Kidney (tissue), 14 donors: Measurements from ENCODE around the gene GUCY2F. TPM values are rescaled to one million over a fixed set of nuclear protein-coding genes. Genes with fewer than 3 reads are reported as not detected.

Experiments
- DNase-seq, 5 donors: peaks; one replicate each; pipeline ENCODE4 v3.0.0-alpha.2; 2013 to 2020
- FAIRE-seq: peaks from 2 replicates; lab custom pipeline; 2012; peaks lifted over from hg19 to GRCh38; lab: Jason Lieb, UNC
- H3K27ac ChIP-seq, 2 donors: one replicate each; pipeline ENCODE4 v1.7.0; 2013; ENCODE audit warnings: low read depth in 2 of 2, low read length in 2 of 2, inconsistent platforms in 1 of 2
- H3K27me3 ChIP-seq: one replicate; pipeline ENCODE4 v1.7.1; 2013; ENCODE audit warnings: low read length, inconsistent platforms; ENCODE audit not compliant: control insufficient read depth, insufficient read depth
- H3K36me3 ChIP-seq, 3 donors: one replicate each; pipeline versions ENCODE4 v1.7.0 to v1.7.1; 2013; ENCODE audit warnings: low read length in 3 of 3, control low read depth in 1 of 3, inconsistent platforms in 1 of 3; ENCODE audit not compliant: insufficient read depth in 3 of 3, control insufficient read depth in 2 of 3
- H3K4me1 ChIP-seq, 3 donors: one replicate each; pipeline versions ENCODE4 v1.7.0 to v1.7.1; 2013; ENCODE audit warnings: low read length in 3 of 3, inconsistent platforms in 1 of 3, low read depth in 1 of 3; ENCODE audit not compliant: control insufficient read depth in 2 of 3, insufficient read depth in 2 of 3
- H3K4me3 ChIP-seq, 3 donors: one replicate each; pipeline versions ENCODE4 v1.7.0 to v1.8.1; 2013; ENCODE audit warnings: low read length in 3 of 3, control low read depth in 1 of 3, inconsistent platforms in 1 of 3
- H3K9ac ChIP-seq, 3 donors: one replicate each; pipeline versions ENCODE4 v1.7.0 to v1.7.1; 2013; ENCODE audit warnings: low read length in 3 of 3, control low read depth in 1 of 3, inconsistent platforms in 1 of 3
- H3K9me3 ChIP-seq, 3 donors: one replicate each; pipeline versions ENCODE4 v1.7.0 to v1.7.1; 2013; ENCODE audit warnings: low read length in 3 of 3, control low read depth in 1 of 3, inconsistent platforms in 1 of 3; ENCODE audit not compliant: control insufficient read depth in 2 of 3, insufficient read depth in 1 of 3
- intact Hi-C: fragments of 100-400 bp; cut with DNase I; formaldehyde crosslinking; loops from one replicate; pipeline ENCODE4 v1.11.1; 2022
- polyA plus RNA-seq: library from polyadenylated mRNA; stranded (reverse); fragments of 350-450 nt; fragmentation: Illumina TruSeq; extraction: RNeasy Lipid Tissue Mini Kit (QIAGEN cat#74804); gene quantifications from one replicate; pipeline ENCODE4 v1.2.3, GENCODE V29; 2014; ENCODE audit warnings: low read depth, low replicate concordance; ENCODE audit not compliant: insufficient read depth
- total RNA-seq: library from RNA; stranded (reverse); fragmentation: NEBNext Ultra II Directional; extraction: Animal tissue kit (Norgen Biotek cat#: 25700); gene quantifications from one replicate; pipeline ENCODE4 v1.2.1, GENCODE V29; 2021
- TF ChIP-seq, protein P1 (sequence below): IDR thresholded peaks from 3 replicates; pipeline ENCODE4 v1.5.1; 2012; ENCODE audit warnings: mild to moderate bottlenecking, moderate library complexity, borderline replicate concordance; ENCODE audit not compliant: insufficient read depth; ENCODE audit errors: extremely low read depth
- donor health status: control.
- donor health status: control.
- donor health status: control.
- donor health status: control.
- donor health status: control.
- donor health status: DM: yes; HTN: yes; CAD: no.
- donor health status: Normal renal cell carcinoma (clear cell type).

The GUCY2F gene
- total and polyA plus RNA-seq, 2 donors from 2014 or later = not detected

DNA sequence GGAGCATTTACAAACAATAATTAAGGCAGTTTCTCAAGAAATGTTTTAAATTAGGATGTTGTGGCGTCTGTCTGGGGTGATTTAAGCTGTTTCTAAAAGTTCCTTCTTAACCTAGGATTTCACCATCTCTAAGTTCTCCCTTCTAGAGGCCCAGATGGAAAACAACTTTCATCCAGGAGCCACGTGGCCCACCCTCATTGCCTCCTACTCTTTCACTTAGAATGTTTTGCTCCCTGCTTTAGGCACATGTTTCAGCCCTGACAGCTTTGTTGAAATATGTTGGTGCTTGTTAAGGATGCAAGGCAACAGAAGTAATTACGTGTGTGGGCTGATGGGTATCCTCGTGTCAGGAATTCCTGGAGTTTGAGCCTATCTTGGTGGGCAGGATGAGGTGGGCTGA is 131.3 kb downstream of the GUCY2F start:
- Histone ChIP-seq H3K4me1 (no peaks in the 10 kb centered on the region), H3K27ac (no peak overlapping the region), H3K9me3 (no peaks in the 10 kb centered on the region), H3K27me3 (peaks cover 2% of the 10 kb centered on the region), H3K9ac (no peak overlapping the region), H3K36me3 (no peaks in the 10 kb centered on the region), H3K4me3 (no peak overlapping the region)
- DNase-seq = peak in 1 of 5 donors; percentile 63
- no peak for FAIRE-seq
- TF ChIP-seq, protein P1, sequence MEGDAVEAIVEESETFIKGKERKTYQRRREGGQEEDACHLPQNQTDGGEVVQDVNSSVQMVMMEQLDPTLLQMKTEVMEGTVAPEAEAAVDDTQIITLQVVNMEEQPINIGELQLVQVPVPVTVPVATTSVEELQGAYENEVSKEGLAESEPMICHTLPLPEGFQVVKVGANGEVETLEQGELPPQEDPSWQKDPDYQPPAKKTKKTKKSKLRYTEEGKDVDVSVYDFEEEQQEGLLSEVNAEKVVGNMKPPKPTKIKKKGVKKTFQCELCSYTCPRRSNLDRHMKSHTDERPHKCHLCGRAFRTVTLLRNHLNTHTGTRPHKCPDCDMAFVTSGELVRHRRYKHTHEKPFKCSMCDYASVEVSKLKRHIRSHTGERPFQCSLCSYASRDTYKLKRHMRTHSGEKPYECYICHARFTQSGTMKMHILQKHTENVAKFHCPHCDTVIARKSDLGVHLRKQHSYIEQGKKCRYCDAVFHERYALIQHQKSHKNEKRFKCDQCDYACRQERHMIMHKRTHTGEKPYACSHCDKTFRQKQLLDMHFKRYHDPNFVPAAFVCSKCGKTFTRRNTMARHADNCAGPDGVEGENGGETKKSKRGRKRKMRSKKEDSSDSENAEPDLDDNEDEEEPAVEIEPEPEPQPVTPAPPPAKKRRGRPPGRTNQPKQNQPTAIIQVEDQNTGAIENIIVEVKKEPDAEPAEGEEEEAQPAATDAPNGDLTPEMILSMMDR = no peak
- intact Hi-C loops = no loop called here

DNA sequence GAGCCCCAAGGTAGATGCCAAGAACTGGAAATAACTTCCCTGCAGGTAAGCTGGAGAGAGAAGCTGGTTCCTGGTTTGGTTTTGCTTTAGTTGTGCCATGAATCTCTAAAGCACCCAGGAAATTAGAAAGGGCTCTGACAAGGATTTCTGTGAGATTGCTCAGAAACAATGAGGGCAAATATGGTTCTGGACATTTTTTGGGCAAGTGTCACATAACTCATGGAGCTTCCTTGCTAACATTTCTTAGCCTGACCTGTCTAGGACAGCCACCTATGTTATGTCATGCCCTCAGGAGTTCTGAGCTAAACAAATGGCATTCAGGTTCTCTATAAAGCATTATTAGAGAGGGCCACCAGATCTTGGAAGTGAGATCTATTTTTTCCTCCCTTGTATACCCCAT is 131.8 kb downstream of the GUCY2F start:
- DNase-seq (no peak), FAIRE-seq (no peak)
- Histone ChIP-seq H3K4me1 (no peaks in the 10 kb centered on the region), H3K4me3 (no peak overlapping the region), H3K9me3 (no peaks in the 10 kb centered on the region), H3K27ac (no peak overlapping the region), H3K27me3 (peaks cover 2% of the 10 kb centered on the region), H3K36me3 (no peaks in the 10 kb centered on the region), H3K9ac (no peak overlapping the region)
- TF ChIP-seq, protein P1 = no peak
- intact Hi-C loops = no loop called here

DNA sequence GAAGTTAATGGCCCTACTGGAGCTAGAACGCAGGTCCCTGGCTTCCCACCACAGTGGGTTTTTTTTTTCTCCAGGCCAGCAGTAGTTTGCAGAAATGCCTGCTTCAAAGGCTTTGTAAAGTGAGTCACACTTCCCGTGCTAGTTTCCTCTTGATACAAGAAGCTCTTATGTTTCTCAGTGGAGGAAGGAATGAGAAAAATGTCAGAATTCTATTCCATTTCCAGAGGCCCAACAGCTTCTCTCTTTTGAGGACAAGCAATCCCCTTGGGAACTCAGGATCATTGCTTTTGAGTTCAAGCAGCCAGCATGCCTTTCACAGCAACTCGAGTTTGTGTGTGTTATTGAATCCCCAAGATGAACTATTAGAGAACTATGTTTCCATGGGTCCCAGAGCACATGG is 134.3 kb downstream of the GUCY2F start:
- Histone ChIP-seq H3K27ac (no peak overlapping the region), H3K4me3 (no peak overlapping the region), H3K4me1 (no peaks in the 10 kb centered on the region), H3K9ac (no peak overlapping the region), H3K36me3 (no peaks in the 10 kb centered on the region), H3K27me3 (peaks cover 2% of the 10 kb centered on the region), H3K9me3 (no peaks in the 10 kb centered on the region)
- FAIRE-seq = no peak
- no peak for DNase-seq
- intact Hi-C loops = no loop called here
- TF ChIP-seq, protein P1 = no peak

DNA sequence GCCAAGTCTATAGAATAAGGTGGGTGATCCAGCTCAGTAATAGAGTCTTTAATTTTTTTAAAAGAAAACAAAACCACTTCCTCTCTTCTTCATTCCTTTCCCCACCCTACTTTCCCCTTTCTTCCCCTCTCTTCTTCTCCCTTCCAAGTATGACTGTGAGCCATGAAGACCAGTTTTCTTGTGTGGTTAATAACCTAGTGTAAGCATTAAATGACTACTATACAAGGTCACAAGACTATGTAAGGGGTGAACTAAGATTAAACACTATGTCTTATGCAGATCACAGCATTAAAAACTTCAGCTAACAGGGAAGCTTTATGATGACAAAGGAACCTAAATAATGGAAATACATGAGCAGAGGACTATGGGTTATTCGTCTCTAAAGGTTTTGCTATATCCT is 135.4 kb downstream of the GUCY2F start:
- no peak overlapping the region for H3K4me3 ChIP-seq
- H3K4me1 ChIP-seq = no peaks in the 10 kb centered on the region
- H3K36me3 ChIP-seq = no peaks in the 10 kb centered on the region
- no peak for DNase-seq
- H3K27ac ChIP-seq = no peak overlapping the region
- TF ChIP-seq, protein P1 = no peak
- H3K9ac ChIP-seq = no peak overlapping the region
- no peak for FAIRE-seq
- intact Hi-C loops = no loop called here
- no peaks in the 10 kb centered on the region for H3K27me3 ChIP-seq
- no peaks in the 10 kb centered on the region for H3K9me3 ChIP-seq
